ENCODE results near the gene SNX22.
A peak's percentile ranks its signal among the peaks of the same experiment; 100 is the strongest.

The SNX22 gene

GRCh38 chr15:64146520-64146884 is 5.0 kb upstream of the SNX22 start:
- Histone ChIP-seq H3K79me2 (ENCODE audit: control insufficient read depth, insufficient read depth, low read length, unreplicated experiment) (no peaks in the 10 kb centered on the region), H3K4me1 (ENCODE audit: control insufficient read depth, insufficient read depth, low read length, unreplicated experiment) (no peaks in the 10 kb centered on the region), H3K4me3 (ENCODE audit: low read depth, low read length) (no peak overlapping the region), H3K36me3 (ENCODE audit: insufficient read depth, low read length) (no peaks in the 10 kb centered on the region), H2AFZ (ENCODE audit: low read length, unreplicated experiment) (no peak overlapping the region), H3K27ac (ENCODE audit: low read depth, low read length) (no peak overlapping the region), H3K27me3 (ENCODE audit: insufficient read depth, low read length) (peaks cover 3% of the 10 kb centered on the region; the same call in 1 of the 2 replicates)

- H3K4me3 ChIP-seq (ENCODE audit: low read depth, low read length) = no peak overlapping the region
- H2AFZ ChIP-seq (ENCODE audit: low read length, unreplicated experiment) = no peak overlapping the region
- no peaks in the 10 kb centered on the region for H3K79me2 ChIP-seq (ENCODE audit: control insufficient read depth, insufficient read depth, low read length, unreplicated experiment)
- H3K27me3 ChIP-seq (ENCODE audit: insufficient read depth, low read length) = peaks cover 9% of the 10 kb centered on the region
- peaks cover 4% of the 10 kb centered on the region for H3K4me1 ChIP-seq (ENCODE audit: control insufficient read depth, insufficient read depth, low read length, unreplicated experiment)
- no peak overlapping the region for H3K27ac ChIP-seq (ENCODE audit: low read depth, low read length)
- H3K36me3 ChIP-seq (ENCODE audit: insufficient read depth, low read length) = no peaks in the 10 kb centered on the region
Observed at GRCh38 chr15:64146885-64147681, 4.4 kb upstream of the SNX22 start.

GRCh38 chr15:64148168-64148567 is 3.4 kb upstream of the SNX22 start:
- H3K4me3 ChIP-seq (ENCODE audit: low read depth, low read length) = no peak overlapping the region
- no peak overlapping the region for H2AFZ ChIP-seq (ENCODE audit: low read length, unreplicated experiment)
- H3K4me1 ChIP-seq (ENCODE audit: control insufficient read depth, insufficient read depth, low read length, unreplicated experiment) = peaks cover 4% of the 10 kb centered on the region
- H3K27me3 ChIP-seq (ENCODE audit: insufficient read depth, low read length) = peaks cover 19% of the 10 kb centered on the region
- no peaks in the 10 kb centered on the region for H3K36me3 ChIP-seq (ENCODE audit: insufficient read depth, low read length)
- H3K79me2 ChIP-seq (ENCODE audit: control insufficient read depth, insufficient read depth, low read length, unreplicated experiment) = no peaks in the 10 kb centered on the region
- H3K27ac ChIP-seq (ENCODE audit: low read depth, low read length) = no peak overlapping the region

DNA sequence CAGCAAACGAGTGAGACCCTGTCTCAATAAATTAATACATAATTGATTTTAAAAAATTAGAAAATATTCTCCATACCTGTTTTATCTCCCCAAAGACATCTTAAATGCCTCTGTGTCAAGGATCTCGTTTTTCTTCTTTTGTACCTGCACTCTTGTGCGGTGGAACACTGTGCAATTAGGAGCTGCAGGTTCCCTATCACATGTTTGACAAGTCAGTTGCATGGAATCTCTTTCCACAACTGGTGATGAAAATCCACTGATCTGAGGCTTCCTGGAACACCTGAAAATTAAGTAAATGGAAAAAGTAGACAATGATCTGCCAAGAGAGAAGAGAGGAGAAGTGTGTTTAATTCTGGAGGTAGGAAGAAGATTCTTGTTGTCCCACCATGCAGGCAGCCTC is 3.0 kb upstream of the SNX22 start:
- Histone ChIP-seq H3K4me3 (ENCODE audit: low read depth, low read length) (no peak overlapping the region), H3K27ac (ENCODE audit: low read depth, low read length) (no peak overlapping the region), H3K27me3 (ENCODE audit: insufficient read depth, low read length) (peaks cover 19% of the 10 kb centered on the region), H2AFZ (ENCODE audit: low read length, unreplicated experiment) (no peak overlapping the region), H3K4me1 (ENCODE audit: control insufficient read depth, insufficient read depth, low read length, unreplicated experiment) (peaks cover 4% of the 10 kb centered on the region), H3K79me2 (ENCODE audit: control insufficient read depth, insufficient read depth, low read length, unreplicated experiment) (no peaks in the 10 kb centered on the region), H3K36me3 (ENCODE audit: insufficient read depth, low read length) (no peaks in the 10 kb centered on the region)

- Histone ChIP-seq H3K4me3 (ENCODE audit: low read depth, low read length) (no peak overlapping the region), H3K4me1 (ENCODE audit: control insufficient read depth, insufficient read depth, low read length, unreplicated experiment) (peaks cover 4% of the 10 kb centered on the region), H3K36me3 (ENCODE audit: insufficient read depth, low read length) (no peaks in the 10 kb centered on the region), H3K27ac (ENCODE audit: low read depth, low read length) (no peak overlapping the region), H2AFZ (ENCODE audit: low read length, unreplicated experiment) (no peak overlapping the region), H3K79me2 (ENCODE audit: control insufficient read depth, insufficient read depth, low read length, unreplicated experiment) (no peaks in the 10 kb centered on the region), H3K27me3 (ENCODE audit: insufficient read depth, low read length) (peaks cover 19% of the 10 kb centered on the region)
Observed at GRCh38 chr15:64149424-64149823, 2.1 kb upstream of the SNX22 start.

DNA sequence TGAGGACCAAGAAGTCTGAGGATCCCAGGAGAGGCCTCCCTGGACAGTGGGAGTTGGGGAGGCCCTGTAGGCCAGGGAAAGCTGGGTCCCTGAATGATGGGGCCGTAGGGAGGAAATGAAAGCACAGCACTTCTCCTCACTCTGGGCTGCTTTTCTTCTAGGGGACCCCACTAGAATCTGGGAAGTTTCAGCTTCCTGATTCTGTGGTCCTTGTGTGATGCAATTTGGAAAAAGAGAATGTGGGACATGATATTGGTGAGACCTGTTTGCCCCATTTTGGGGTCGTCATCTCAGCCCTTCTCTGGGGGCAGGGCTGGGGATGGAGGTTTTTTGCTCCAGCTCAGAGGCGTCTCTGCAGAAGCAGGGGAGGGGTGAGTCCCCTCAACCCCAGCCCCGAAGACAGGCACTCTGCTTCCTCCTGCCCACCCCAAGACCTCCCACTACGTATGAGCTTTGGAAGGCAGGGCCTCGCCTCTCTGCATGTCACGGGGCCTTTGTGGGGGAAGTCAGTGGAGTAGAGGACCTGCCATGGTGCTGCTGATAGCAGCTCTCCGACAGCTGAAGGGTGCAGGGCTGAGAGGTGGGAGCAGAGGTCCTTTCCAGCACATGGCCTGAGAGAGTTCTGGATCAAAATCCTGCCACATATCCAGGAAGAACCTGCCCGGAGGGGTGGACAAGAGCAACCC is 1.5 kb upstream of the SNX22 start:
- Histone ChIP-seq H3K27me3 (ENCODE audit: insufficient read depth, low read length) (peaks cover 19% of the 10 kb centered on the region), H3K27ac (ENCODE audit: low read depth, low read length) (no peak overlapping the region), H3K4me1 (ENCODE audit: control insufficient read depth, insufficient read depth, low read length, unreplicated experiment) (peaks cover 4% of the 10 kb centered on the region)

DNA sequence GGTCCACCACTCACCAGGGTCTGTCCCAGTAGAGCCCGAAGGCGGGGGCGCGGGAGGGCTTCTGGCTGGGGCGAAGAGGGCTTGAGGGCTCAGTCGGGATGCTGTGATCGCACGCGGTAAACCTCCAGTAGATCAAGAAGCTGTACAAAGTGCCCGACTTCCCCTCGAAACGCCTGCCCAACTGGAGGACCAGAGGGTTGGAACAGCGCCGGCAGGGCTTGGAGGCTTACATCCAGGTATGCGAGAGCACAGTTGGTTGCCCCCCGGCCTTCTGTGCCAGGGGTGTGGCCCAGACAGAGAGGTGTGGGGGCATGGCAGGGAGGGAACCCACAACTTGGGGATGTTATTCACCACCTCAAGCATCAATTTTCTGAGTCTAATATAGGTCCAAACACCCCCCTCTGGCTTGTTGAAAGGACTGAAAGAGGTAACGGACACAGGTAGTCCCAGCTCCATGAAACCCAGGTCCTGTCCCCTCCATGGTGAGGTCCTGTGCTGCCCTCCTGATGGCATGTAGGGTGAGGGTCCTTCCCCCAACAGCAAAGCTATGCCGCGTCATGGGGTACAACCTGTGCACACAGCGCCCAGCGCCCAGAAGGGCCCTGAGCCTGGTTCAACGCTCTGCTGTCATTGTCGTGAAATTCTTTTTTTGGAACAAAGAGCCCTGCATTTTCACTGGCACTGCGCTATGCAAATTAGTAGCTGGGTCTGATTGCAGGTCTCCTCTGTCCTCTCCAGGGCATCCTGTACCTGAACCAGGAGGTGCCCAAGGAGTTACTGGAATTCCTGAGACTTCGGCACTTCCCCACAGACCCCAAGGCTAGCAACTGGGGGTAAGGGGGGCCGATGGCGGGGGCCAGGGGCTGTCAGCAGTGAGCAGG is 1.2 kb downstream of the SNX22 start:
- Histone ChIP-seq H3K27ac (ENCODE audit: low read depth, low read length) (no peak overlapping the region), H3K27me3 (ENCODE audit: insufficient read depth, low read length) (peaks cover 19% of the 10 kb centered on the region), H2AFZ (ENCODE audit: low read length, unreplicated experiment) (no peak overlapping the region), H3K79me2 (ENCODE audit: control insufficient read depth, insufficient read depth, low read length, unreplicated experiment) (no peaks in the 10 kb centered on the region), H3K4me1 (ENCODE audit: control insufficient read depth, insufficient read depth, low read length, unreplicated experiment) (peaks cover 4% of the 10 kb centered on the region), H3K36me3 (ENCODE audit: insufficient read depth, low read length) (peaks cover 13% of the 10 kb centered on the region), H3K4me3 (ENCODE audit: low read depth, low read length) (peak overlapping the region; percentile 63)

More for the DNA sequence above, 1.5 kb upstream of the SNX22 start:
- no peak overlapping the region for H2AFZ ChIP-seq (ENCODE audit: low read length, unreplicated experiment)
- no peak overlapping the region for H3K4me3 ChIP-seq (ENCODE audit: low read depth, low read length)
- H3K36me3 ChIP-seq (ENCODE audit: insufficient read depth, low read length) = no peaks in the 10 kb centered on the region
- H3K79me2 ChIP-seq (ENCODE audit: control insufficient read depth, insufficient read depth, low read length, unreplicated experiment) = no peaks in the 10 kb centered on the region

DNA sequence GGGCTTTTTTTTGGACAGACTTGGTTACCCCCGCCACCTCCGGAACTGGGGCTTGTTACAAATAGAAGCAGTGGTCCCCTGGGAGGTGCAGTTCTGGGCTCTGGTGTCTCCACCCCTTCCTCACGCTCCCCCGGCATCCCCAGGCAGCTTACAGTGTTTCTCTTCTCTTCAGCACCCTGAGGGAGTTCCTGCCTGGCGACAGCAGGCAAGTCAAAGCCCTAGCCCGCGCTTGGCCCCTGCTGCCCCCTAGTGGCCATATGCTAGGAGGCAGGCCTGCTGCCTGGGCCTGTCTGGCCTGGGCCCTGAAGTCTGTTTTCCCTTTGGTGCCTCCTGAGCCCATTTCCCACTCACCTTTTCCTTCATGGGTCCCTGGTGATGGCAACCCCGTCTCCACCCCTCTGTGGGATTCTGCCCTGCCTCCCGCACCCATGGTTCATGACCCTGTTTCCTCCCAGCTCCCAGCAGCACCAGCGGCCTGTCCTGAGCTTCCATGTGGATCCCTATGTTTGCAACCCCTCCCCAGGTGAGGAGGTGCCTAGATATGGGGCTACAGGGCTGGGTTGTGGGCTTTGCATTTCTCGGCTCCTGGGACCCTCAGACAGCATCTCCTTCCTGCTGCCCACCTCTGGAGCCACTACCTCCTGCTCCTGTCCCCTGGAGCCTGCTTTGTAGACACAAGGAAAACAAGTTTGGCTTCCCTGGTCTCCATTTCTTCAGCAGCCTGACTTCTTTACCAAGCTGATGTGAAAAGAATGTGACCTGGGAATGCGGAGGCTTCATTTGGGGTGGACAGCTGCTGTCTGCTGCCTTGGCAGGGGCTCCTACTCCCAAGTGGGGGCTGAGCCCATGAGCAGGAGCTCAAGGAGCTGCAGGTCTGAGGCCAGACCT is 2.2 kb downstream of the SNX22 start:
- Histone ChIP-seq H3K27me3 (ENCODE audit: insufficient read depth, low read length) (peaks cover 19% of the 10 kb centered on the region), H3K79me2 (ENCODE audit: control insufficient read depth, insufficient read depth, low read length, unreplicated experiment) (peaks cover 2% of the 10 kb centered on the region), H3K4me3 (ENCODE audit: low read depth, low read length) (no peak overlapping the region), H3K27ac (ENCODE audit: low read depth, low read length) (no peak overlapping the region), H3K36me3 (ENCODE audit: insufficient read depth, low read length) (peaks cover 21% of the 10 kb centered on the region), H3K4me1 (ENCODE audit: control insufficient read depth, insufficient read depth, low read length, unreplicated experiment) (peaks cover 4% of the 10 kb centered on the region), H2AFZ (ENCODE audit: low read length, unreplicated experiment) (no peak overlapping the region)

- no peak overlapping the region for H2AFZ ChIP-seq (ENCODE audit: low read length, unreplicated experiment)
- peaks cover 13% of the 10 kb centered on the region for H3K4me1 ChIP-seq (ENCODE audit: control insufficient read depth, insufficient read depth, low read length, unreplicated experiment)
- H3K79me2 ChIP-seq (ENCODE audit: control insufficient read depth, insufficient read depth, low read length, unreplicated experiment) = peaks cover 13% of the 10 kb centered on the region
- H3K27me3 ChIP-seq (ENCODE audit: insufficient read depth, low read length) = peaks cover 19% of the 10 kb centered on the region
- H3K4me3 ChIP-seq (ENCODE audit: low read depth, low read length) = no peak overlapping the region
- no peak overlapping the region for H3K27ac ChIP-seq (ENCODE audit: low read depth, low read length)
- H3K36me3 ChIP-seq (ENCODE audit: insufficient read depth, low read length) = peaks cover 33% of the 10 kb centered on the region
Observed at GRCh38 chr15:64155802-64156651, 4.5 kb downstream of the SNX22 start.

Data from ACC112 (cell line).